SK-N-SH (cell line): Measurements from ENCODE around the gene ANKS1B. TPM values are rescaled to one million over a fixed set of nuclear protein-coding genes. Genes with fewer than 3 reads are reported as not detected.

ENCODE experiments used
- CTCF ChIA-PET: fragments of 300-600, 350-600 bp; formaldehyde crosslinking; extraction: SDS; loops from one replicate; lab custom pipeline; 2021; lab: Yijun Ruan, JAX
- POLR2A ChIA-PET: fragments of 350-600 bp; sonication (Branson Sonifier 250); formaldehyde crosslinking; extraction: SDS; loops from one replicate; lab custom pipeline; 2020; ENCODE audit warnings: antibody characterized with exemption, inconsistent platforms; lab: Yijun Ruan, JAX
- DNase-seq: peaks from one replicate; pipeline ENCODE4 v3.0.0; 2012
- H2AFZ ChIP-seq: fragments of 200-600 bp; sonication (generic); 2 replicates; pipeline ENCODE4 v1.8.1; 2016; ENCODE audit warnings: antibody characterized with exemption, mild to moderate bottlenecking, low read depth
- H3F3A ChIP-seq: fragments of 200-600 bp; sonication (generic); replicated peaks from 2 replicates; pipeline ENCODE3; 2016; ENCODE audit warnings: antibody characterized with exemption, mild to moderate bottlenecking; ENCODE audit not compliant: insufficient read depth
- H3K27ac ChIP-seq, 2 experiments: fragments of 200-500 bp in 1 of 2; fragments of 200-600 bp in 1 of 2; sonication (Bioruptor generic) in 1 of 2; sonication (generic), shearing (Covaris generic) in 1 of 2; 2 replicates each; pipeline versions ENCODE4 v1.5.1 to v1.6.1; 2014 to 2016; ENCODE audit warnings: low read depth in 2 of 2, inconsistent platforms in 1 of 2, low read length in 1 of 2, mild to moderate bottlenecking in 1 of 2, mixed read lengths in 1 of 2
- H3K27me3 ChIP-seq: fragments of 200-600 bp; sonication (generic), shearing (Covaris generic); 2 replicates; pipeline ENCODE4 v1.6.1; 2016; ENCODE audit warnings: mixed run types; ENCODE audit not compliant: insufficient read depth
- H3K36me3 ChIP-seq, 2 experiments: fragments of 200-500 bp in 1 of 2; fragments of 200-600 bp in 1 of 2; sonication (Bioruptor generic) in 1 of 2; sonication (generic) in 1 of 2; replicated peaks in 1 of 2; 2 replicates each; pipeline versions ENCODE3 to v1.5.1; 2014 to 2016; ENCODE audit warnings: low read length in 1 of 2, mild to moderate bottlenecking in 1 of 2; ENCODE audit not compliant: insufficient read depth in 2 of 2, control insufficient read depth in 1 of 2
- H3K4me1 ChIP-seq, 2 experiments: fragments of 200-500 bp in 1 of 2; fragments of 200-600 bp in 1 of 2; sonication (Bioruptor generic) in 1 of 2; sonication (generic), shearing (Covaris generic) in 1 of 2; 2 replicates each; pipeline versions ENCODE4 v1.5.1 to v1.6.1; 2014 to 2016; ENCODE audit warnings: low read depth in 1 of 2, low read length in 1 of 2, mixed run types in 1 of 2; ENCODE audit not compliant: insufficient read depth in 2 of 2, control insufficient read depth in 1 of 2
- H3K4me2 ChIP-seq: fragments of 200-600 bp; sonication (generic), shearing (Covaris generic); 2 replicates; pipeline ENCODE4 v1.6.1; 2017; ENCODE audit warnings: mixed run types
- H3K4me3 ChIP-seq, 2 experiments: fragments of 200-500 bp in 1 of 2; fragments of 200-600 bp in 1 of 2; sonication (Bioruptor generic) in 1 of 2; sonication (generic), shearing (Covaris generic) in 1 of 2; 2 replicates each; pipeline versions ENCODE4 v1.5.1 to v1.8.1; 2014 to 2016; ENCODE audit warnings: low read depth in 2 of 2, inconsistent platforms in 1 of 2, low read length in 1 of 2, mild to moderate bottlenecking in 1 of 2, mixed read lengths in 1 of 2, moderate library complexity in 1 of 2
- H3K79me2 ChIP-seq: fragments of 200-600 bp; sonication (generic); 2 replicates; pipeline ENCODE4 v1.8.1; 2017; ENCODE audit warnings: mild to moderate bottlenecking; ENCODE audit not compliant: insufficient read depth
- H3K9ac ChIP-seq: fragments of 200-600 bp; sonication (generic); 2 replicates; pipeline ENCODE4 v1.6.1; 2017; ENCODE audit warnings: mixed run types
- H3K9me2 ChIP-seq: fragments of 200-600 bp; sonication (generic); 2 replicates; pipeline ENCODE4 v1.6.1; 2017; ENCODE audit warnings: mixed run types
- H3K9me3 ChIP-seq: fragments of 200-600 bp; sonication (generic); 2 replicates; pipeline ENCODE4 v1.6.1; 2017; ENCODE audit warnings: mixed run types, mild to moderate bottlenecking, moderate library complexity
- H4K20me1 ChIP-seq: fragments of 200-600 bp; sonication (generic); 2 replicates; pipeline ENCODE4 v1.6.1; 2017; ENCODE audit warnings: mild to moderate bottlenecking, mixed run types; ENCODE audit not compliant: insufficient read depth
- CHD2 ChIP-seq: fragments of 150-350 bp; IDR thresholded peaks from 2 replicates; pipeline ENCODE4 v1.6.1; 2018; ENCODE audit warnings: low read length; ENCODE audit not compliant: partially characterized antibody
- EP300 ChIP-seq, 2 experiments: IDR thresholded peaks; 2 replicates each; pipeline versions ENCODE4 v1.4.0 to v1.6.1; 2012; ENCODE audit warnings: borderline replicate concordance in 1 of 2, low read depth in 1 of 2, low read length in 1 of 2
- EZH2phosphoT487 ChIP-seq: fragments of 200-600 bp; sonication (generic); IDR thresholded peaks from 2 replicates; pipeline ENCODE4 v1.6.1; 2017; ENCODE audit warnings: low read depth, mixed run types, mild to moderate bottlenecking, antibody characterized with exemption, moderate library complexity, borderline replicate concordance
- FOSL2 ChIP-seq: IDR thresholded peaks from 2 replicates; pipeline ENCODE4 v1.4.0; 2012; ENCODE audit warnings: low read depth, mild to moderate bottlenecking, moderate library complexity, borderline replicate concordance
- FOXJ3 ChIP-seq: sonication (generic); formaldehyde crosslinking; IDR thresholded peaks from 2 replicates; pipeline ENCODE4 v1.5.1; 2020; ENCODE audit warnings: mild to moderate bottlenecking, missing genetic modification reagents
- JUND ChIP-seq: IDR thresholded peaks from 2 replicates; pipeline ENCODE4 v1.4.0; 2012
- NFIC ChIP-seq: IDR thresholded peaks from 2 replicates; pipeline ENCODE4 v1.4.0; 2012; ENCODE audit warnings: borderline replicate concordance
- NRF1 ChIP-seq: IDR thresholded peaks from 2 replicates; pipeline ENCODE4 v1.6.1; 2012; ENCODE audit warnings: low read depth, mild to moderate bottlenecking, low read length
- POLR2AphosphoS5 ChIP-seq: IDR thresholded peaks from 2 replicates; pipeline ENCODE4 v1.6.1; 2012; ENCODE audit warnings: low read depth, low read length
- RAD21 ChIP-seq: IDR thresholded peaks from 2 replicates; pipeline ENCODE4 v1.6.1; 2012; ENCODE audit warnings: mild to moderate bottlenecking, low read length
- RCOR1 ChIP-seq: fragments of 150-350 bp; IDR thresholded peaks from 2 replicates; pipeline ENCODE4 v1.6.1; 2017; ENCODE audit warnings: antibody characterized with exemption, low read length
- RFX5 ChIP-seq: IDR thresholded peaks from 2 replicates; pipeline ENCODE4 v1.6.1; 2012; ENCODE audit warnings: mild to moderate bottlenecking, improper control_type of control experiment, low read length
- RXRA ChIP-seq: IDR thresholded peaks from 2 replicates; pipeline ENCODE4 v1.4.0; 2012; ENCODE audit warnings: low read depth, mild to moderate bottlenecking, borderline replicate concordance
- SIN3A ChIP-seq: IDR thresholded peaks from 2 replicates; pipeline ENCODE4 v1.6.1; 2012; ENCODE audit warnings: low read depth, mild to moderate bottlenecking, low read length, moderate library complexity, borderline replicate concordance
- SMC3 ChIP-seq: IDR thresholded peaks from 2 replicates; pipeline ENCODE4 v1.6.1; 2012; ENCODE audit warnings: low read depth, low read length, improper control_type of control experiment
- TEAD4 ChIP-seq: IDR thresholded peaks from 2 replicates; pipeline ENCODE4 v1.4.0; 2012; ENCODE audit warnings: mild to moderate bottlenecking, borderline replicate concordance; ENCODE audit not compliant: insufficient read depth
- YY1 ChIP-seq: IDR thresholded peaks from 2 replicates; pipeline ENCODE4 v1.4.0; 2012; ENCODE audit warnings: low read depth, mild to moderate bottlenecking
- ZBTB33 ChIP-seq: IDR thresholded peaks from 2 replicates; pipeline ENCODE4 v1.4.0; 2012; ENCODE audit warnings: low read depth, borderline replicate concordance
- polyA plus RNA-seq, 3 experiments: library from polyadenylated mRNA; depleted of rRNA; stranded (reverse); fragments of >200 nt; gene quantifications; 2 replicates each; pipeline ENCODE4 v1.2.3, GENCODE V29; 2012
- TF ChIP-seq, protein P1 (sequence below): IDR thresholded peaks from 2 replicates; pipeline ENCODE4 v1.6.1; 2012; ENCODE audit warnings: mild to moderate bottlenecking, low read depth, low read length, moderate library complexity
- TF ChIP-seq, protein P2 (sequence below): fragments of 150-350 bp; IDR thresholded peaks from 2 replicates; pipeline ENCODE4 v1.6.1; 2016; ENCODE audit warnings: mild to moderate bottlenecking, low read depth, low read length
- TF ChIP-seq, protein P3 (sequence below): fragments of 200-600 bp; sonication (generic); IDR thresholded peaks from 2 replicates; pipeline ENCODE4 v1.6.1; 2017; ENCODE audit warnings: antibody characterized with exemption, mild to moderate bottlenecking, moderate library complexity

The ANKS1B gene
- polyA plus RNA-seq, 1 of the 3 experiments (the other 2 are of a cell fraction): 1.8 TPM

GRCh38 chr12:99758997-99759396 lies 225.7 kb downstream of the ANKS1B start (continued):
- TF ChIP-seq, protein P1, sequence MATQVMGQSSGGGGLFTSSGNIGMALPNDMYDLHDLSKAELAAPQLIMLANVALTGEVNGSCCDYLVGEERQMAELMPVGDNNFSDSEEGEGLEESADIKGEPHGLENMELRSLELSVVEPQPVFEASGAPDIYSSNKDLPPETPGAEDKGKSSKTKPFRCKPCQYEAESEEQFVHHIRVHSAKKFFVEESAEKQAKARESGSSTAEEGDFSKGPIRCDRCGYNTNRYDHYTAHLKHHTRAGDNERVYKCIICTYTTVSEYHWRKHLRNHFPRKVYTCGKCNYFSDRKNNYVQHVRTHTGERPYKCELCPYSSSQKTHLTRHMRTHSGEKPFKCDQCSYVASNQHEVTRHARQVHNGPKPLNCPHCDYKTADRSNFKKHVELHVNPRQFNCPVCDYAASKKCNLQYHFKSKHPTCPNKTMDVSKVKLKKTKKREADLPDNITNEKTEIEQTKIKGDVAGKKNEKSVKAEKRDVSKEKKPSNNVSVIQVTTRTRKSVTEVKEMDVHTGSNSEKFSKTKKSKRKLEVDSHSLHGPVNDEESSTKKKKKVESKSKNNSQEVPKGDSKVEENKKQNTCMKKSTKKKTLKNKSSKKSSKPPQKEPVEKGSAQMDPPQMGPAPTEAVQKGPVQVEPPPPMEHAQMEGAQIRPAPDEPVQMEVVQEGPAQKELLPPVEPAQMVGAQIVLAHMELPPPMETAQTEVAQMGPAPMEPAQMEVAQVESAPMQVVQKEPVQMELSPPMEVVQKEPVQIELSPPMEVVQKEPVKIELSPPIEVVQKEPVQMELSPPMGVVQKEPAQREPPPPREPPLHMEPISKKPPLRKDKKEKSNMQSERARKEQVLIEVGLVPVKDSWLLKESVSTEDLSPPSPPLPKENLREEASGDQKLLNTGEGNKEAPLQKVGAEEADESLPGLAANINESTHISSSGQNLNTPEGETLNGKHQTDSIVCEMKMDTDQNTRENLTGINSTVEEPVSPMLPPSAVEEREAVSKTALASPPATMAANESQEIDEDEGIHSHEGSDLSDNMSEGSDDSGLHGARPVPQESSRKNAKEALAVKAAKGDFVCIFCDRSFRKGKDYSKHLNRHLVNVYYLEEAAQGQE: no peak
- TF ChIP-seq CHD2: no peak
- no peak for TF ChIP-seq EP300 (IDR thresholded peaks at IDR 0.05; ENCODE audit: borderline replicate concordance in 1 of 2, low read depth in 1 of 2, low read length in 1 of 2)
- TF ChIP-seq NFIC: no peak
- no peak for TF ChIP-seq SMC3
- no peak for TF ChIP-seq RXRA

- no peaks in the 10 kb centered on the region for H3K27me3 ChIP-seq
- H3K9me2 ChIP-seq: no peaks in the 10 kb centered on the region
- H3K27ac ChIP-seq: no peak overlapping the region
- H3K9me3 ChIP-seq: no peaks in the 10 kb centered on the region; the same call in 1 of the 2 replicates
- no peaks in the 10 kb centered on the region for H3K36me3 ChIP-seq
- H3K4me2 ChIP-seq: no peak overlapping the region
- H4K20me1 ChIP-seq: no peaks in the 10 kb centered on the region
- H3K9ac ChIP-seq: no peak overlapping the region
- no peak overlapping the region for H2AFZ ChIP-seq
- no peak for TF ChIP-seq RFX5
- no peak for TF ChIP-seq FOXJ3
- TF ChIP-seq POLR2AphosphoS5: no peak
- TF ChIP-seq EZH2phosphoT487: no peak
- no peak for TF ChIP-seq JUND
- no peak for TF ChIP-seq RCOR1
- TF ChIP-seq ZBTB33: no peak
- TF ChIP-seq SIN3A: no peak
- TF ChIP-seq, protein P2, sequence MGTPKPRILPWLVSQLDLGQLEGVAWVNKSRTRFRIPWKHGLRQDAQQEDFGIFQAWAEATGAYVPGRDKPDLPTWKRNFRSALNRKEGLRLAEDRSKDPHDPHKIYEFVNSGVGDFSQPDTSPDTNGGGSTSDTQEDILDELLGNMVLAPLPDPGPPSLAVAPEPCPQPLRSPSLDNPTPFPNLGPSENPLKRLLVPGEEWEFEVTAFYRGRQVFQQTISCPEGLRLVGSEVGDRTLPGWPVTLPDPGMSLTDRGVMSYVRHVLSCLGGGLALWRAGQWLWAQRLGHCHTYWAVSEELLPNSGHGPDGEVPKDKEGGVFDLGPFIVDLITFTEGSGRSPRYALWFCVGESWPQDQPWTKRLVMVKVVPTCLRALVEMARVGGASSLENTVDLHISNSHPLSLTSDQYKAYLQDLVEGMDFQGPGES: no peak
- no peak for TF ChIP-seq YY1
- TF ChIP-seq, protein P3, sequence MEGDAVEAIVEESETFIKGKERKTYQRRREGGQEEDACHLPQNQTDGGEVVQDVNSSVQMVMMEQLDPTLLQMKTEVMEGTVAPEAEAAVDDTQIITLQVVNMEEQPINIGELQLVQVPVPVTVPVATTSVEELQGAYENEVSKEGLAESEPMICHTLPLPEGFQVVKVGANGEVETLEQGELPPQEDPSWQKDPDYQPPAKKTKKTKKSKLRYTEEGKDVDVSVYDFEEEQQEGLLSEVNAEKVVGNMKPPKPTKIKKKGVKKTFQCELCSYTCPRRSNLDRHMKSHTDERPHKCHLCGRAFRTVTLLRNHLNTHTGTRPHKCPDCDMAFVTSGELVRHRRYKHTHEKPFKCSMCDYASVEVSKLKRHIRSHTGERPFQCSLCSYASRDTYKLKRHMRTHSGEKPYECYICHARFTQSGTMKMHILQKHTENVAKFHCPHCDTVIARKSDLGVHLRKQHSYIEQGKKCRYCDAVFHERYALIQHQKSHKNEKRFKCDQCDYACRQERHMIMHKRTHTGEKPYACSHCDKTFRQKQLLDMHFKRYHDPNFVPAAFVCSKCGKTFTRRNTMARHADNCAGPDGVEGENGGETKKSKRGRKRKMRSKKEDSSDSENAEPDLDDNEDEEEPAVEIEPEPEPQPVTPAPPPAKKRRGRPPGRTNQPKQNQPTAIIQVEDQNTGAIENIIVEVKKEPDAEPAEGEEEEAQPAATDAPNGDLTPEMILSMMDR: no peak
- no peak for TF ChIP-seq FOSL2
- TF ChIP-seq RAD21: no peak
- TF ChIP-seq TEAD4: no peak
- TF ChIP-seq NRF1: no peak
- H3K4me1 ChIP-seq: no peaks in the 10 kb centered on the region
- H3K79me2 ChIP-seq: no peaks in the 10 kb centered on the region
- no peaks in the 10 kb centered on the region for H3F3A ChIP-seq
- no peak for DNase-seq
- POLR2A ChIA-PET: no interaction called here
- no peak overlapping the region for H3K4me3 ChIP-seq
- CTCF ChIA-PET: interaction anchor here (4.3 kb wide), 1 partner anchor 15 kb away, joined by 16 read pairs; no protein-coding TSS in a partner anchor
Observed at GRCh38 chr12:99752740-99753139, 232.0 kb downstream of the ANKS1B start.
